ENCODE measurements around the gene LRG1. TPM values are rescaled to one million over a fixed set of nuclear protein-coding genes. Genes with fewer than 3 reads are reported as not detected.

The LRG1 gene
- total and polyA plus RNA-seq, 4 donors: 57.8 to 1,122 (median 661) TPM

DNA sequence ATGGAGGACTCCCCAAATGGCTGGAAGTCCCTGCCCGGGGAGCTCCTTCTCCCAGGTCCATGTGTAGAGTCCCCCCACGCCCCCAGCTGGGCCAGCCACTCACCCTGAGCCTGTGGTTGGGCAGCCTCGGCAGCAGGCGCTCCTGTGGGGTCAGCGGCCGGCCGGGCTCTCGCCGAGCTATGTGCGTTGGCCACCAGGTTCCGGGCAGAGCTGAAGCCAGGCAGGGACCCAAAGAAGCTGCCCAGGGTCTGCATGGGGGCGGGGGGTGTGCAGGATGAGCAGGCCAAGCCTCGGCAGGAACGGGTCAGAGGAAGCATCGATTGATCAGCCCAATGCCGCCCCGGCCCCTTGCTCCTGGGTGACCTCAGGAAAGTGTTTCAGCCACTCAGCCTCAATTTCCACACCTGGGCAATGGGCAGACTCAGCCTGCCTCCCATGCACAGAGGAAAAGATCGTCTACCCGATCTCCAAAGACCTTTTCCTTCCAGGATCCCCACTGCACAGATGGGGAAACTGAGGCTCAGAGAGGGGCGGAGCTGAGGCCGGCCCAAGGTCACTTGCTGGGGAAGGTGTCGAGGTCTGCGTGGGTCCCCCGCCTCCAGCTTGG, 22.3 kb downstream of the LRG1 start:
- Histone ChIP-seq H3K9me3 (ENCODE audit: control insufficient read depth in 4 of 4, low read length in 3 of 4) (no peaks in the 10 kb centered on the region), H3K4me3 (ENCODE audit: low read depth in 1 of 3, low read length in 3 of 3) (peak overlapping the region in 2 of 3 donors; percentile 32 to 34), H3K4me1 (ENCODE audit: control insufficient read depth in 4 of 4, insufficient read depth in 4 of 4, low read length in 3 of 4) (peaks cover 16 to 56% (median 50%) of the 10 kb centered on the region in 4 donors), H3K36me3 (ENCODE audit: control insufficient read depth in 4 of 4, insufficient read depth in 3 of 4, low read depth in 1 of 4, low read length in 3 of 4) (peaks cover 6 to 24% (median 13%) of the 10 kb centered on the region in 4 donors), H3K27ac (ENCODE audit: low read depth in 1 of 2, low read length in 2 of 2) (peak overlapping the region in 1 of 2 donors; percentile 30), H3K27me3 (ENCODE audit: control insufficient read depth in 4 of 4, insufficient read depth in 4 of 4, low read length in 3 of 4) (no peaks in the 10 kb centered on the region), H3K9ac (ENCODE audit: low read depth in 1 of 2, low read length in 2 of 2) (no peak overlapping the region)
- 62% methylated on average over 24 of the region's 24 CpGs for WGBS
- no peak for DNase-seq (ENCODE audit: low spot score)
- TF ChIP-seq RXRA (IDR thresholded peaks at IDR 0.05) (peak in 1 of 2 donors; percentile 30), EGR1 (IDR thresholded peaks at IDR 0.05; ENCODE audit: low read depth in 2 of 2) (no peak)
- TF ChIP-seq, protein P1, sequence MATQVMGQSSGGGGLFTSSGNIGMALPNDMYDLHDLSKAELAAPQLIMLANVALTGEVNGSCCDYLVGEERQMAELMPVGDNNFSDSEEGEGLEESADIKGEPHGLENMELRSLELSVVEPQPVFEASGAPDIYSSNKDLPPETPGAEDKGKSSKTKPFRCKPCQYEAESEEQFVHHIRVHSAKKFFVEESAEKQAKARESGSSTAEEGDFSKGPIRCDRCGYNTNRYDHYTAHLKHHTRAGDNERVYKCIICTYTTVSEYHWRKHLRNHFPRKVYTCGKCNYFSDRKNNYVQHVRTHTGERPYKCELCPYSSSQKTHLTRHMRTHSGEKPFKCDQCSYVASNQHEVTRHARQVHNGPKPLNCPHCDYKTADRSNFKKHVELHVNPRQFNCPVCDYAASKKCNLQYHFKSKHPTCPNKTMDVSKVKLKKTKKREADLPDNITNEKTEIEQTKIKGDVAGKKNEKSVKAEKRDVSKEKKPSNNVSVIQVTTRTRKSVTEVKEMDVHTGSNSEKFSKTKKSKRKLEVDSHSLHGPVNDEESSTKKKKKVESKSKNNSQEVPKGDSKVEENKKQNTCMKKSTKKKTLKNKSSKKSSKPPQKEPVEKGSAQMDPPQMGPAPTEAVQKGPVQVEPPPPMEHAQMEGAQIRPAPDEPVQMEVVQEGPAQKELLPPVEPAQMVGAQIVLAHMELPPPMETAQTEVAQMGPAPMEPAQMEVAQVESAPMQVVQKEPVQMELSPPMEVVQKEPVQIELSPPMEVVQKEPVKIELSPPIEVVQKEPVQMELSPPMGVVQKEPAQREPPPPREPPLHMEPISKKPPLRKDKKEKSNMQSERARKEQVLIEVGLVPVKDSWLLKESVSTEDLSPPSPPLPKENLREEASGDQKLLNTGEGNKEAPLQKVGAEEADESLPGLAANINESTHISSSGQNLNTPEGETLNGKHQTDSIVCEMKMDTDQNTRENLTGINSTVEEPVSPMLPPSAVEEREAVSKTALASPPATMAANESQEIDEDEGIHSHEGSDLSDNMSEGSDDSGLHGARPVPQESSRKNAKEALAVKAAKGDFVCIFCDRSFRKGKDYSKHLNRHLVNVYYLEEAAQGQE (IDR thresholded peaks at IDR 0.05): no peak

DNA sequence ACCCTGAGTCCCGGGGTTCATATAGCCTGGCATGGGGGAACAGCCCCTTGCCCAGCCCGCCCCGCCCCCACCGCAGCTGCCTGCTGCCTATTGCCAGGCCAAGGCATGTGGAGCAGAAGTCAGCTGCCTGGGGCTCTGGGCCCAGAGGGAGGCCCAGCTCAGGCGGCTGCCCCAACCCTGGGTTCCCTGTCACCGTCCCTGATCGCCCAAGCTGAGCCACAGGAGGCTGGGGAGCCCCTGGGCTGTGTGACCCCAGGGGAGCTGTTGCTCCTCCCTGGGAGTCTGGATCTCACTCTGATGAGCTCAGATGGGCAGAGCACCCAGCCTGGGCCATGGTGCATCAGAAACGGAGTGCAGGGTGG, 22.9 kb downstream of the LRG1 start:
- H3K9me3 ChIP-seq (ENCODE audit: control insufficient read depth in 4 of 4, low read length in 3 of 4): no peaks in the 10 kb centered on the region
- H3K36me3 ChIP-seq (ENCODE audit: control insufficient read depth in 4 of 4, insufficient read depth in 3 of 4, low read depth in 1 of 4, low read length in 3 of 4): peaks cover 7 to 25% (median 15%) of the 10 kb centered on the region in 4 donors
- H3K4me3 ChIP-seq (ENCODE audit: low read depth in 1 of 3, low read length in 3 of 3): no peak overlapping the region
- 58% methylated on average over 8 of the region's 8 CpGs for WGBS
- H3K4me1 ChIP-seq (ENCODE audit: control insufficient read depth in 4 of 4, insufficient read depth in 4 of 4, low read length in 3 of 4): peaks cover 13 to 50% (median 44%) of the 10 kb centered on the region in 4 donors
- H3K27me3 ChIP-seq (ENCODE audit: control insufficient read depth in 4 of 4, insufficient read depth in 4 of 4, low read length in 3 of 4): no peaks in the 10 kb centered on the region
- DNase-seq (ENCODE audit: low spot score): no peak
- H3K27ac ChIP-seq (ENCODE audit: low read depth in 1 of 2, low read length in 2 of 2): peak overlapping the region in 1 of 2 donors; percentile 30
- no peak overlapping the region for H3K9ac ChIP-seq (ENCODE audit: low read depth in 1 of 2, low read length in 2 of 2)
- TF ChIP-seq, protein P2, sequence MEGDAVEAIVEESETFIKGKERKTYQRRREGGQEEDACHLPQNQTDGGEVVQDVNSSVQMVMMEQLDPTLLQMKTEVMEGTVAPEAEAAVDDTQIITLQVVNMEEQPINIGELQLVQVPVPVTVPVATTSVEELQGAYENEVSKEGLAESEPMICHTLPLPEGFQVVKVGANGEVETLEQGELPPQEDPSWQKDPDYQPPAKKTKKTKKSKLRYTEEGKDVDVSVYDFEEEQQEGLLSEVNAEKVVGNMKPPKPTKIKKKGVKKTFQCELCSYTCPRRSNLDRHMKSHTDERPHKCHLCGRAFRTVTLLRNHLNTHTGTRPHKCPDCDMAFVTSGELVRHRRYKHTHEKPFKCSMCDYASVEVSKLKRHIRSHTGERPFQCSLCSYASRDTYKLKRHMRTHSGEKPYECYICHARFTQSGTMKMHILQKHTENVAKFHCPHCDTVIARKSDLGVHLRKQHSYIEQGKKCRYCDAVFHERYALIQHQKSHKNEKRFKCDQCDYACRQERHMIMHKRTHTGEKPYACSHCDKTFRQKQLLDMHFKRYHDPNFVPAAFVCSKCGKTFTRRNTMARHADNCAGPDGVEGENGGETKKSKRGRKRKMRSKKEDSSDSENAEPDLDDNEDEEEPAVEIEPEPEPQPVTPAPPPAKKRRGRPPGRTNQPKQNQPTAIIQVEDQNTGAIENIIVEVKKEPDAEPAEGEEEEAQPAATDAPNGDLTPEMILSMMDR (IDR thresholded peaks at IDR 0.05; ENCODE audit: low read depth, low read length, missing input control): no peak
- TF ChIP-seq RAD21 (IDR thresholded peaks at IDR 0.05): no peak
- TF ChIP-seq SP1 (IDR thresholded peaks at IDR 0.05): no peak
- TF ChIP-seq FOXA1 (IDR thresholded peaks at IDR 0.05): no peak
- TF ChIP-seq JUND (IDR thresholded peaks at IDR 0.05): no peak
- TF ChIP-seq HNF4A (conservative IDR thresholded peaks at IDR 0.05): no peak
- no peak for TF ChIP-seq FOXA2 (IDR thresholded peaks at IDR 0.05)

- 64% methylated on average over 14 of the region's 14 CpGs for WGBS
- no peak overlapping the region for H3K9ac ChIP-seq (ENCODE audit: low read depth in 1 of 2, low read length in 2 of 2)
- no peak for DNase-seq (ENCODE audit: low spot score)
- no peak overlapping the region for H3K4me3 ChIP-seq (ENCODE audit: low read depth in 1 of 3, low read length in 3 of 3)
- H3K9me3 ChIP-seq (ENCODE audit: control insufficient read depth in 4 of 4, low read length in 3 of 4): no peaks in the 10 kb centered on the region
- TF ChIP-seq RXRA (IDR thresholded peaks at IDR 0.05): no peak
- no peak for TF ChIP-seq FOXA1 (IDR thresholded peaks at IDR 0.05)
- TF ChIP-seq HNF4G (IDR thresholded peaks at IDR 0.05): no peak
- no peak for TF ChIP-seq FOXA2 (IDR thresholded peaks at IDR 0.05)
- TF ChIP-seq HNF4A (conservative IDR thresholded peaks at IDR 0.05): no peak
- TF ChIP-seq EGR1 (IDR thresholded peaks at IDR 0.05; ENCODE audit: low read depth in 2 of 2): no peak
- TF ChIP-seq NR2F2 (IDR thresholded peaks at IDR 0.05): no peak
- TF ChIP-seq GABPA (IDR thresholded peaks at IDR 0.05 in 1 of 2, conservative IDR thresholded peaks at IDR 0.05 in 1 of 2): no peak
- TF ChIP-seq TAF1 (conservative IDR thresholded peaks at IDR 0.05): no peak
- no peak for TF ChIP-seq MAX (IDR thresholded peaks at IDR 0.05)
- no peak for TF ChIP-seq SP1 (IDR thresholded peaks at IDR 0.05)
- TF ChIP-seq RAD21 (IDR thresholded peaks at IDR 0.05): no peak
- peaks cover 13 to 44% (median 38%) of the 10 kb centered on the region in 4 donors for H3K4me1 ChIP-seq (ENCODE audit: control insufficient read depth in 4 of 4, insufficient read depth in 4 of 4, low read length in 3 of 4)
- H3K27me3 ChIP-seq (ENCODE audit: control insufficient read depth in 4 of 4, insufficient read depth in 4 of 4, low read length in 3 of 4): no peaks in the 10 kb centered on the region
- H3K27ac ChIP-seq (ENCODE audit: low read depth in 1 of 2, low read length in 2 of 2): no peak overlapping the region
- H3K36me3 ChIP-seq (ENCODE audit: control insufficient read depth in 4 of 4, insufficient read depth in 3 of 4, low read depth in 1 of 4, low read length in 3 of 4): peaks cover 7 to 29% (median 18%) of the 10 kb centered on the region in 4 donors
Measured at GRCh38 chr19:4516199-4516938, 23.5 kb downstream of the LRG1 start.
